Breast epithelium (tissue), 4 donors: ENCODE data around the gene SMIM10L2A. TPM values are rescaled to one million over a fixed set of nuclear protein-coding genes. Genes with fewer than 3 reads are reported as not detected.
A peak's percentile ranks its signal among the peaks of the same experiment; 100 is the strongest.
"Not testable (repeated sequence)": the region's sequence is repeated elsewhere in the genome, so short reads cannot be mapped to it uniquely, and the experiment has no call there.

Experiments
- DNase-seq, 2 donors: peaks; one replicate each; pipeline ENCODE4 v3.0.0-alpha.2; 2019; ENCODE audit warnings: low spot score in 2 of 2
- H3K27ac ChIP-seq, 2 donors: fragments of 200-600 bp; sonication (generic) in 1 of 2; one replicate each; pipeline ENCODE4 v1.5.1; 2016 to 2019; ENCODE audit warnings: mild to moderate bottlenecking in 1 of 2
- H3K27me3 ChIP-seq, 2 donors: fragments of 200-600 bp; sonication (generic) in 1 of 2; one replicate each; pipeline versions ENCODE4 v1.5.1 to v1.6.0; 2017 to 2019; ENCODE audit warnings: control low read depth in 1 of 2, mild to moderate bottlenecking in 1 of 2
- H3K36me3 ChIP-seq: fragments of 200-600 bp; one replicate; pipeline ENCODE4 v1.5.1; 2019
- H3K4me1 ChIP-seq, 2 donors: fragments of 200-600 bp; sonication (generic); one replicate each; pipeline ENCODE4 v1.5.1; 2016 to 2019; ENCODE audit warnings: control low read depth in 1 of 2
- H3K4me3 ChIP-seq, 3 donors: fragments of 200-600 bp; sonication (generic); 1 replicate in 2 of 3; 2 replicates in 1 of 3; pipeline ENCODE4 v1.5.1; 2016 to 2019; ENCODE audit warnings: mild to moderate bottlenecking in 3 of 3, moderate library complexity in 2 of 3
- H3K9me3 ChIP-seq, 2 donors: fragments of 200-600 bp; sonication (generic) in 1 of 2; one replicate each; pipeline ENCODE4 v1.5.1; 2016 to 2019; ENCODE audit warnings: control low read depth in 1 of 2
- CTCF ChIP-seq, 3 donors: fragments of 450-650 bp; IDR thresholded peaks; one replicate each; pipeline ENCODE4 v1.5.1; 2016 to 2017; ENCODE audit warnings: antibody characterized with exemption in 3 of 3, mild to moderate bottlenecking in 3 of 3, moderate library complexity in 3 of 3
- POLR2A ChIP-seq: fragments of 450-650 bp; IDR thresholded peaks from one replicate; pipeline ENCODE4 v1.6.1; 2016; ENCODE audit warnings: antibody characterized with exemption, mild to moderate bottlenecking, moderate library complexity
- POLR2AphosphoS5 ChIP-seq, 3 donors: sonication (generic); formaldehyde crosslinking; IDR thresholded peaks; one replicate each; pipeline ENCODE4 v1.6.1; 2017; ENCODE audit warnings: antibody characterized with exemption in 3 of 3
- intact Hi-C: fragments of 100-400 bp; cut with DNase I; formaldehyde crosslinking; loops from one replicate; pipeline ENCODE4 v1.15.1; 2023; ENCODE audit warnings: low total_unique reads
- total RNA-seq, 3 donors: library from RNA; depleted of rRNA; stranded (reverse); fragments of >200 nt; gene quantifications; one replicate each; pipeline ENCODE4 v1.1.0, GENCODE V29; 2016

SMIM10L2A gene
- total RNA-seq, 3 donors from 2014 or later: 1.1 to 2.0 (median 1.3) TPM

GRCh38 chrX:135420831-135421230, 913 bp upstream of the SMIM10L2A start:
- Histone ChIP-seq H3K9me3 (no peaks in the 10 kb centered on the region), H3K27me3 (peaks cover 0 to 22% of the 10 kb centered on the region in 2 donors), H3K27ac (no peak overlapping the region), H3K4me1 (no peaks in the 10 kb centered on the region), H3K36me3 (no peaks in the 10 kb centered on the region), H3K4me3 (no peak overlapping the region)
- intact Hi-C loops: no loop called here
- DNase-seq: no peak
- TF ChIP-seq CTCF (IDR thresholded peaks at IDR 0.05) (no peak), POLR2A (no peak), POLR2AphosphoS5 (IDR thresholded peaks at IDR 0.05) (no peak)

GRCh38 chrX:135421537-135421931, 210 bp upstream of the SMIM10L2A start:
- Histone ChIP-seq H3K4me1 (no peaks in the 10 kb centered on the region), H3K4me3 (peak overlapping the region; percentile 39 to 72 (median 57)), H3K27ac (peak overlapping the region in 1 of 2 donors; percentile 34), H3K27me3 (peaks cover 0 to 22% of the 10 kb centered on the region in 2 donors), H3K36me3 (no peaks in the 10 kb centered on the region), H3K9me3 (no peaks in the 10 kb centered on the region)
- peak; percentile 75 to 78 for DNase-seq
- TF ChIP-seq POLR2A (no peak), POLR2AphosphoS5 (IDR thresholded peaks at IDR 0.05) (no peak), CTCF (IDR thresholded peaks at IDR 0.05) (no peak)
- intact Hi-C loops: no loop called here

GRCh38 chrX:135422810-135423168, 1.0 kb downstream of the SMIM10L2A start:
- intact Hi-C loops, DNase-seq, H3K4me1 ChIP-seq, H3K27ac ChIP-seq, H3K9me3 ChIP-seq, H3K36me3 ChIP-seq: not testable (repeated sequence)
- peaks cover 0 to 31% of the 10 kb centered on the region in 2 donors for H3K27me3 ChIP-seq
- H3K4me3 ChIP-seq: peak overlapping the region in 2 of 3 donors; percentile 57 to 72

GRCh38 chrX:135423173-135423864, 1.6 kb downstream of the SMIM10L2A start:
- Histone ChIP-seq H3K4me3 (peak overlapping the region in 2 of 3 donors; percentile 57 to 72), H3K27me3 (peaks cover 0 to 36% of the 10 kb centered on the region in 2 donors), H3K27ac (peak overlapping the region in 1 of 2 donors; percentile 7)
- H3K36me3 ChIP-seq, H3K4me1 ChIP-seq, intact Hi-C loops, H3K9me3 ChIP-seq: not testable (repeated sequence)
- DNase-seq: peak in 1 of 2 donors; percentile 27

GRCh38 chrX:135424469-135424868, 2.7 kb downstream of the SMIM10L2A start:
- Histone ChIP-seq H3K36me3 (no peaks in the 10 kb centered on the region), H3K9me3 (no peaks in the 10 kb centered on the region), H3K27me3 (peaks cover 0 to 46% of the 10 kb centered on the region in 2 donors), H3K4me1 (no peaks in the 10 kb centered on the region), H3K27ac (no peak overlapping the region), H3K4me3 (no peak overlapping the region)
- intact Hi-C loops: no loop called here
- TF ChIP-seq POLR2A (no peak), CTCF (IDR thresholded peaks at IDR 0.05) (no peak), POLR2AphosphoS5 (IDR thresholded peaks at IDR 0.05) (no peak)
- DNase-seq: no peak

GRCh38 chrX:135425026-135425965, 3.6 kb downstream of the SMIM10L2A start:
- no peaks in the 10 kb centered on the region for H3K9me3 ChIP-seq
- H3K4me1 ChIP-seq: no peaks in the 10 kb centered on the region
- no peaks in the 10 kb centered on the region for H3K36me3 ChIP-seq
- peak overlapping the region in 1 of 2 donors; percentile 32 for H3K27ac ChIP-seq
- intact Hi-C loops: no loop called here
- no peak for DNase-seq
- TF ChIP-seq POLR2A (no peak), POLR2AphosphoS5 (IDR thresholded peaks at IDR 0.05) (no peak), CTCF (IDR thresholded peaks at IDR 0.05) (no peak)
- peaks cover 0 to 46% of the 10 kb centered on the region in 2 donors for H3K27me3 ChIP-seq
- no peak overlapping the region for H3K4me3 ChIP-seq
